Left ventricle myocardium inferior (tissue), 1 donor: ENCODE results near the gene DNM1. TPM values are rescaled to one million over a fixed set of nuclear protein-coding genes. Genes with fewer than 3 reads are reported as not detected.

Source experiments
- DNase-seq: peaks from one replicate; pipeline ENCODE4 v3.0.0-alpha.2; 2020
- H3K27ac ChIP-seq: fragments of 200-600 bp; replicated peaks from 2 replicates; pipeline ENCODE4 v1.8.0; 2021
- H3K27me3 ChIP-seq: fragments of 200-600 bp; 2 replicates; pipeline ENCODE4 v1.8.0; 2021; ENCODE audit warnings: low read depth
- H3K36me3 ChIP-seq: fragments of 200-600 bp; 2 replicates; pipeline ENCODE4 v1.8.0; 2021
- H3K4me1 ChIP-seq: fragments of 200-600 bp; 2 replicates; pipeline ENCODE4 v1.8.0; 2021
- H3K4me3 ChIP-seq: fragments of 200-600 bp; 2 replicates; pipeline ENCODE4 v1.8.0; 2021; ENCODE audit warnings: mild to moderate bottlenecking, moderate library complexity
- H3K9me3 ChIP-seq: fragments of 200-600 bp; replicated peaks from 2 replicates; pipeline ENCODE4 v1.8.0; 2021
- CTCF ChIP-seq: fragments of 200-600 bp; IDR thresholded peaks from 2 replicates; pipeline ENCODE4 v1.8.0; 2021; ENCODE audit warnings: antibody characterized with exemption, mild to moderate bottlenecking, borderline replicate concordance
- intact Hi-C: fragments of 100-400 bp; cut with micrococcal nuclease; formaldehyde crosslinking; loops from one replicate; pipeline ENCODE4 v1.11.0; 2022
- total RNA-seq: library from RNA; stranded (reverse); fragmentation: NEBNext Ultra II Directional; extraction: Animal tissue kit (Norgen Biotek cat#: 25700); gene quantifications from one replicate; pipeline ENCODE4 v1.2.1, GENCODE V29; 2021
- donor health status: DM: no; HTN: yes; CAD: no; lungs with severe emphysema.

Gene DNM1
- total RNA-seq, 1 donor from 2014 or later, result 4.9 TPM

- Histone ChIP-seq H3K4me1 (no peaks in the 10 kb centered on the region), H3K27me3 (peaks cover 1% of the 10 kb centered on the region), H3K9me3 (no peaks in the 10 kb centered on the region), H3K27ac (no peak overlapping the region), H3K4me3 (no peak overlapping the region), H3K36me3 (peaks cover 68% of the 10 kb centered on the region)
- TF ChIP-seq CTCF, result no peak
- intact Hi-C loops, result no loop called here
- DNase-seq, result no peak
Observed at GRCh38 chr9:128257907-128258306, 54.7 kb downstream of the DNM1 start.

GRCh38 chr9:128258326-128258725, 55.1 kb downstream of the DNM1 start:
- Histone ChIP-seq H3K27me3 (no peaks in the 10 kb centered on the region), H3K4me1 (no peaks in the 10 kb centered on the region), H3K4me3 (no peak overlapping the region), H3K27ac (no peak overlapping the region), H3K36me3 (peaks cover 72% of the 10 kb centered on the region), H3K9me3 (no peaks in the 10 kb centered on the region)
- TF ChIP-seq CTCF, result no peak
- DNase-seq, result no peak
- intact Hi-C loops, result no loop called here

GRCh38 chr9:128259156-128259555, 56.0 kb downstream of the DNM1 start:
- Histone ChIP-seq H3K27ac (no peak overlapping the region), H3K36me3 (peaks cover 76% of the 10 kb centered on the region), H3K9me3 (no peaks in the 10 kb centered on the region), H3K27me3 (no peaks in the 10 kb centered on the region), H3K4me3 (no peak overlapping the region), H3K4me1 (no peaks in the 10 kb centered on the region)
- no peak for DNase-seq
- no peak for TF ChIP-seq CTCF
- intact Hi-C loops, result no loop called here

GRCh38 chr9:128260340-128260739, 57.2 kb downstream of the DNM1 start:
- DNase-seq, result no peak
- Histone ChIP-seq H3K9me3 (no peaks in the 10 kb centered on the region), H3K4me1 (no peaks in the 10 kb centered on the region), H3K4me3 (no peak overlapping the region), H3K36me3 (peaks cover 86% of the 10 kb centered on the region), H3K27ac (no peak overlapping the region), H3K27me3 (no peaks in the 10 kb centered on the region)
- intact Hi-C loops, result no loop called here
- no peak for TF ChIP-seq CTCF

- H3K36me3 ChIP-seq, result peaks cover 93% of the 10 kb centered on the region
- no peak overlapping the region for H3K27ac ChIP-seq
- H3K9me3 ChIP-seq, result no peaks in the 10 kb centered on the region
- no peak for DNase-seq
- TF ChIP-seq CTCF, result no peak
- no peaks in the 10 kb centered on the region for H3K27me3 ChIP-seq
- H3K4me1 ChIP-seq, result no peaks in the 10 kb centered on the region
- no peak overlapping the region for H3K4me3 ChIP-seq
- intact Hi-C loops, result no loop called here
Observed at GRCh38 chr9:128262687-128263086, 59.5 kb downstream of the DNM1 start.
